Caco-2 (cell line): ENCODE measurements around the gene SLC10A1. TPM values are rescaled to one million over a fixed set of nuclear protein-coding genes. Genes with fewer than 3 reads are reported as not detected.

ENCODE experiments used
- BruUV-seq: library from RNA; stranded (reverse); fragments of 400-500 nt; replicated peaks from 2 replicates; lab custom pipeline; 2021; lab: Mats Ljungman, UMichigan
- CTCF ChIA-PET: fragments of 300-600 bp; sonication (Branson Sonifier 250); formaldehyde crosslinking; loops from one replicate; lab custom pipeline; 2022; ENCODE audit warnings: antibody characterized with exemption; lab: Charles Lee
- POLR2A ChIA-PET: fragments of 300-600 bp; sonication (Branson Sonifier 250); formaldehyde crosslinking; loops from one replicate; lab custom pipeline; 2022; ENCODE audit warnings: antibody characterized with exemption; lab: Charles Lee
- DNase-seq, 2 experiments: peaks; one replicate each; pipeline versions ENCODE4 v3.0.0 to v3.0.0-alpha.2; 2020 to 2022
- H3K27me3 ChIP-seq: replicated peaks from 2 replicates; pipeline ENCODE4 v1.6.0; 2011; ENCODE audit warnings: low read length; ENCODE audit not compliant: control insufficient read depth, insufficient read depth
- H3K36me3 ChIP-seq: 2 replicates; pipeline ENCODE4 v1.5.1; 2011; ENCODE audit warnings: low read length; ENCODE audit not compliant: control insufficient read depth, insufficient read depth
- H3K4me1 ChIP-seq: fragments of 250-450 bp; sonication (Bioruptor Pico); 2 replicates; pipeline ENCODE4 v1.5.1; 2020; ENCODE audit warnings: mild to moderate bottlenecking
- H3K4me3 ChIP-seq: 2 replicates; pipeline ENCODE4 v1.5.1; 2011; ENCODE audit warnings: low read depth, mild to moderate bottlenecking, control low read depth, low read length
- H3K9me3 ChIP-seq: fragments of 250-450 bp; sonication (Bioruptor Pico); 2 replicates; pipeline ENCODE4 v1.5.1; 2020; ENCODE audit warnings: mild to moderate bottlenecking, moderate library complexity
- H3K27ac Mint-ChIP-seq: one replicate; pipeline ENCODE4 v1.8.0; 2022; ENCODE audit warnings: mixed read lengths; ENCODE audit not compliant: unreplicated experiment
- H3K27me3 Mint-ChIP-seq: one replicate; pipeline ENCODE4 v1.8.0; 2022; ENCODE audit warnings: mixed read lengths; ENCODE audit not compliant: insufficient read depth, unreplicated experiment
- H3K36me3 Mint-ChIP-seq: one replicate; pipeline ENCODE4 v1.8.0; 2022; ENCODE audit warnings: mild to moderate bottlenecking, mixed read lengths; ENCODE audit not compliant: insufficient read depth, unreplicated experiment
- H3K4me1 Mint-ChIP-seq: one replicate; pipeline ENCODE4 v1.8.0; 2022; ENCODE audit warnings: low read depth, mixed read lengths; ENCODE audit not compliant: unreplicated experiment
- H3K4me3 Mint-ChIP-seq: one replicate; pipeline ENCODE4 v1.8.0; 2022; ENCODE audit warnings: mild to moderate bottlenecking, moderate library complexity, mixed read lengths; ENCODE audit not compliant: unreplicated experiment
- H3K9me3 Mint-ChIP-seq: one replicate; pipeline ENCODE4 v1.8.0; 2022; ENCODE audit warnings: mixed read lengths; ENCODE audit not compliant: unreplicated experiment
- intact Hi-C: fragments of 100-400 bp; cut with micrococcal nuclease; formaldehyde crosslinking; loops from one replicate; pipeline ENCODE4 v1.10.0; 2022; ENCODE audit not compliant: unreplicated experiment
- total RNA-seq: library from RNA; stranded (reverse); gene quantifications from 2 replicates; pipeline ENCODE4 v1.2.3, GENCODE V29; 2022
- TF ChIP-seq, protein P1 (sequence below), 2 experiments: fragments of 200-600 bp in 1 of 2; IDR thresholded peaks; 1 replicate in 1 of 2; 2 replicates in 1 of 2; pipeline versions ENCODE4 v1.5.1 to v1.8.0; 2011 to 2022; ENCODE audit warnings: antibody characterized with exemption in 1 of 2, control low read depth in 1 of 2, inconsistent platforms in 1 of 2, low read depth in 1 of 2, low read length in 1 of 2, mild to moderate bottlenecking in 1 of 2, moderate library complexity in 1 of 2; ENCODE audit not compliant: insufficient read depth in 1 of 2, severe bottlenecking in 1 of 2, unreplicated experiment in 1 of 2

SLC10A1 gene
- total RNA-seq, 1 experiment from 2014 or later = 3.8 TPM

GRCh38 chr14:69769623-69770022, 27.4 kb downstream of the SLC10A1 start:
- Mint-ChIP-seq H3K4me3 (peak overlapping the region; percentile 35), H3K36me3 (peaks cover 82% of the 10 kb centered on the region), H3K27ac (no peak overlapping the region), H3K9me3 (no peaks in the 10 kb centered on the region), H3K4me1 (peaks cover 19% of the 10 kb centered on the region), H3K27me3 (no peaks in the 10 kb centered on the region)
- H3K27me3 ChIP-seq = no peaks in the 10 kb centered on the region
- H3K4me3 ChIP-seq = no peak overlapping the region
- ChIA-PET POLR2A (no interaction called here), CTCF (no interaction called here)
- TF ChIP-seq, protein P1, sequence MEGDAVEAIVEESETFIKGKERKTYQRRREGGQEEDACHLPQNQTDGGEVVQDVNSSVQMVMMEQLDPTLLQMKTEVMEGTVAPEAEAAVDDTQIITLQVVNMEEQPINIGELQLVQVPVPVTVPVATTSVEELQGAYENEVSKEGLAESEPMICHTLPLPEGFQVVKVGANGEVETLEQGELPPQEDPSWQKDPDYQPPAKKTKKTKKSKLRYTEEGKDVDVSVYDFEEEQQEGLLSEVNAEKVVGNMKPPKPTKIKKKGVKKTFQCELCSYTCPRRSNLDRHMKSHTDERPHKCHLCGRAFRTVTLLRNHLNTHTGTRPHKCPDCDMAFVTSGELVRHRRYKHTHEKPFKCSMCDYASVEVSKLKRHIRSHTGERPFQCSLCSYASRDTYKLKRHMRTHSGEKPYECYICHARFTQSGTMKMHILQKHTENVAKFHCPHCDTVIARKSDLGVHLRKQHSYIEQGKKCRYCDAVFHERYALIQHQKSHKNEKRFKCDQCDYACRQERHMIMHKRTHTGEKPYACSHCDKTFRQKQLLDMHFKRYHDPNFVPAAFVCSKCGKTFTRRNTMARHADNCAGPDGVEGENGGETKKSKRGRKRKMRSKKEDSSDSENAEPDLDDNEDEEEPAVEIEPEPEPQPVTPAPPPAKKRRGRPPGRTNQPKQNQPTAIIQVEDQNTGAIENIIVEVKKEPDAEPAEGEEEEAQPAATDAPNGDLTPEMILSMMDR (IDR thresholded peaks at IDR 0.05; ENCODE audit: insufficient read depth in 1 of 2, low read depth in 1 of 2, low read length in 1 of 2, severe bottlenecking in 1 of 2, unreplicated experiment in 1 of 2) = no peak
- DNase-seq = no peak
- BruUV-seq = no TSS peak
- no peaks in the 10 kb centered on the region for H3K9me3 ChIP-seq
- intact Hi-C loops = no loop called here
- H3K4me1 ChIP-seq = peaks cover 19% of the 10 kb centered on the region
- peaks cover 15% of the 10 kb centered on the region for H3K36me3 ChIP-seq

DNA sequence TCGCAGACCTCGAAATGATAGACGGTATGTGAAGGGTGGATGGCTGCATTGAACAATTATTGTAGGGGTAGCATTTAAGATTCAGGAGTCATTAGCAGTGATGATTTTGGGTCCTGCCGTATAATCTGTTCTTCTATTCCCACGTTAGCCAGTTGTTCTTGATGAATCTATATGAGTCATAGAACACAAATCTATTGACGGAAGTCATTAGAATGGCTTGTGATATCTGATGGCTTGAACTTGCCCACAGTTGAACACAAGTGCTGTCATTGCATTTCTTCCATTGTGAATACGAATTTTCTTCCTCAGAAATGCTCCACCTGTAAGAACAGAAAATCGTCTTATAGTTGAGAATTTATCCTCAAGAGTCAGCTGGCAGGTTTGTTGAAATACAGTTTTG, 28.2 kb downstream of the SLC10A1 start:
- DNase-seq = no peak
- Histone ChIP-seq H3K9me3 (no peaks in the 10 kb centered on the region), H3K27me3 (no peaks in the 10 kb centered on the region), H3K4me1 (peaks cover 19% of the 10 kb centered on the region), H3K36me3 (peaks cover 13% of the 10 kb centered on the region), H3K4me3 (no peak overlapping the region; the same call in 1 of the 2 replicates)
- H3K27ac Mint-ChIP-seq = peak overlapping the region; percentile 99
- ChIA-PET CTCF (no interaction called here), POLR2A (no interaction called here)
- H3K36me3 Mint-ChIP-seq = peaks cover 74% of the 10 kb centered on the region
- peaks cover 19% of the 10 kb centered on the region for H3K4me1 Mint-ChIP-seq
- peak overlapping the region; percentile 97 for H3K4me3 Mint-ChIP-seq
- no peaks in the 10 kb centered on the region for H3K27me3 Mint-ChIP-seq
- TF ChIP-seq, protein P1 (IDR thresholded peaks at IDR 0.05; ENCODE audit: insufficient read depth in 1 of 2, low read depth in 1 of 2, low read length in 1 of 2, severe bottlenecking in 1 of 2, unreplicated experiment in 1 of 2) = no peak
- H3K9me3 Mint-ChIP-seq = no peaks in the 10 kb centered on the region
- intact Hi-C loops = no loop called here
- no TSS peak for BruUV-seq

GRCh38 chr14:69767369-69767999, 29.6 kb downstream of the SLC10A1 start:
- TF ChIP-seq, protein P1 (IDR thresholded peaks at IDR 0.05; ENCODE audit: insufficient read depth in 1 of 2, low read depth in 1 of 2, low read length in 1 of 2, severe bottlenecking in 1 of 2, unreplicated experiment in 1 of 2) = no peak
- intact Hi-C loops = loop anchor here (1.0 to 2.0 kb wide), 4 partner anchors 26 to 369 kb away; partner anchors contain the start of genes ERH and SLC39A9
- Mint-ChIP-seq H3K27ac (peak overlapping the region; percentile 99), H3K4me1 (peaks cover 19% of the 10 kb centered on the region), H3K36me3 (peaks cover 60% of the 10 kb centered on the region), H3K9me3 (no peaks in the 10 kb centered on the region), H3K27me3 (no peaks in the 10 kb centered on the region), H3K4me3 (peak overlapping the region; percentile 97)
- Histone ChIP-seq H3K36me3 (peaks cover 13% of the 10 kb centered on the region), H3K4me3 (peak overlapping the region; percentile 85), H3K4me1 (peaks cover 19% of the 10 kb centered on the region), H3K27me3 (no peaks in the 10 kb centered on the region), H3K9me3 (no peaks in the 10 kb centered on the region)
- peak; percentile 89 to 94 for DNase-seq
- ChIA-PET CTCF (no interaction called here), POLR2A (interaction anchor here (0.7 to 2.5 kb wide), 6 partner anchors 12 to 319 kb away, joined by 4 to 14 read pairs (median 6); partner anchors contain the start of gene SLC10A1)
- no TSS peak for BruUV-seq
